Type B pancreatic cell (in vitro differentiated cells): Measurements from ENCODE around the gene ZFYVE9. TPM values are rescaled to one million over a fixed set of nuclear protein-coding genes. Genes with fewer than 3 reads are reported as not detected.

Source experiments
- DNase-seq: peaks from one replicate; pipeline ENCODE4 v3.0.0; 2021; ENCODE audit warnings: mixed read lengths; ENCODE audit not compliant: unreplicated experiment; ENCODE audit errors: extremely low spot score
- H3K27ac Mint-ChIP-seq: 2 replicates; pipeline ENCODE4 v1.8.0; 2021; ENCODE audit warnings: mild to moderate bottlenecking, mixed read lengths
- H3K27me3 Mint-ChIP-seq: 2 replicates; pipeline ENCODE4 v1.8.0; 2021; ENCODE audit warnings: mixed read lengths
- H3K36me3 Mint-ChIP-seq: 2 replicates; pipeline ENCODE4 v1.8.0; 2021; ENCODE audit warnings: mixed read lengths
- H3K4me1 Mint-ChIP-seq: one replicate; pipeline ENCODE4 v1.8.0; 2021; ENCODE audit warnings: mixed read lengths; ENCODE audit not compliant: unreplicated experiment
- H3K4me3 Mint-ChIP-seq: 2 replicates; pipeline ENCODE4 v1.8.0; 2021; ENCODE audit warnings: mild to moderate bottlenecking, mixed read lengths
- H3K9me3 Mint-ChIP-seq: 2 replicates; pipeline ENCODE4 v1.8.0; 2021; ENCODE audit warnings: mixed read lengths
- CTCF ChIP-seq: fragments of 200-600 bp; sonication (generic); conservative IDR thresholded peaks from 2 replicates; pipeline ENCODE4 v1.5.0; 2021; ENCODE audit warnings: antibody characterized with exemption, mild to moderate bottlenecking
- total RNA-seq: library from RNA; stranded (reverse); gene quantifications from 2 replicates; pipeline ENCODE4 v1.2.1, GENCODE V29; 2021; ENCODE audit warnings: low replicate concordance

The ZFYVE9 gene
- total RNA-seq, 1 donor from 2014 or later = 30.6 TPM

DNA sequence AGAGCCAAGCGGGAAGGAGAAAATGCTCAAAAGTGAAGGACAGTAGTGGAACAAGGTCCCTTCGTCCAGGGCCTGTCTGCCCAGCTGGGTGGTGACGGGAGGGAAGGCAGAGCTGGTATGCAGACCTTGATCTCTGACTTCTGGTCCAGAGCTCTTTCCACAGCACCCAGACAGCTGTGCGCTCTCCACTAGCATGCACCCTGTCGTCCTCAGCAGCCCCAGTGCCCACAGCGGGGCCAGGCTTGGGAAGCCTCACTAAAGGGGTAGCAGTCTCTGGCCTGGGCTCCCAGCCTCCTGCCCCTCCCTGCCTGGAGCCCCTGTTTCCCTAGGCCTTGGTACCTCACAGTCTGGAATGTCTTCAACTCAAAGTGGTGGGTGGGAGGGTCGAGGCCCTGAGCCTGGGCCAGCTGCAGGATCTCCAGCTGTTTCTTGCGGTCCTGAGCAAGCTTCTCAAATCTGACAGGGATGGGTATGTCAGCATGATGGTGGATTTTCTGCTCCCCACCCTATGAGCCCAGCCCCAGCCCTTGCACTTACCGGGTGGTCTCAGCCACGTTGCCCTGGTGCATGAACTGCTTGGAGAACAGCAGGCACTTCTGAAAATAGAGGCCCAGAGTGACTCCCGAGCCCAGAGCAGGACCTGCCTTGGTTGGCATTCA, 214.1 kb downstream of the ZFYVE9 start:
- H3K36me3 Mint-ChIP-seq = peaks cover 20% of the 10 kb centered on the region
- no peaks in the 10 kb centered on the region for H3K4me1 Mint-ChIP-seq
- DNase-seq = no peak
- no peak overlapping the region for H3K4me3 Mint-ChIP-seq
- H3K9me3 Mint-ChIP-seq = no peaks in the 10 kb centered on the region
- no peak for TF ChIP-seq CTCF
- peak overlapping the region; percentile 31 for H3K27ac Mint-ChIP-seq
- H3K27me3 Mint-ChIP-seq = no peaks in the 10 kb centered on the region

- TF ChIP-seq CTCF = no peak
- Mint-ChIP-seq H3K36me3 (peaks cover 20% of the 10 kb centered on the region), H3K4me3 (no peak overlapping the region), H3K27ac (no peak overlapping the region), H3K4me1 (no peaks in the 10 kb centered on the region), H3K9me3 (no peaks in the 10 kb centered on the region), H3K27me3 (no peaks in the 10 kb centered on the region)
- no peak for DNase-seq
Measured at GRCh38 chr1:52356818-52357355, 215.0 kb downstream of the ZFYVE9 start.

- Mint-ChIP-seq H3K36me3 (peaks cover 20% of the 10 kb centered on the region), H3K9me3 (no peaks in the 10 kb centered on the region), H3K4me3 (no peak overlapping the region), H3K27ac (no peak overlapping the region), H3K4me1 (no peaks in the 10 kb centered on the region), H3K27me3 (no peaks in the 10 kb centered on the region)
- TF ChIP-seq CTCF = no peak
- no peak for DNase-seq
Measured at GRCh38 chr1:52357397-52357796, 215.5 kb downstream of the ZFYVE9 start.

- Mint-ChIP-seq H3K27me3 (no peaks in the 10 kb centered on the region), H3K27ac (no peak overlapping the region), H3K36me3 (peaks cover 13% of the 10 kb centered on the region), H3K9me3 (no peaks in the 10 kb centered on the region), H3K4me1 (no peaks in the 10 kb centered on the region), H3K4me3 (no peak overlapping the region)
- no peak for DNase-seq
- no peak for TF ChIP-seq CTCF
Measured at GRCh38 chr1:52358851-52359497, 217.1 kb downstream of the ZFYVE9 start.

- Mint-ChIP-seq H3K4me3 (no peak overlapping the region), H3K9me3 (no peaks in the 10 kb centered on the region), H3K27me3 (no peaks in the 10 kb centered on the region), H3K36me3 (peaks cover 12% of the 10 kb centered on the region), H3K27ac (no peak overlapping the region), H3K4me1 (peaks cover 5% of the 10 kb centered on the region)
- DNase-seq = no peak
- no peak for TF ChIP-seq CTCF
Measured at GRCh38 chr1:52359676-52360594, 218.0 kb downstream of the ZFYVE9 start.
